ENCODE results near the gene DHX58. TPM values are rescaled to one million over a fixed set of nuclear protein-coding genes. Genes with fewer than 3 reads are reported as not detected.
A peak's percentile ranks its signal among the peaks of the same experiment; 100 is the strongest.
"Not testable (repeated sequence)": the region's sequence is repeated elsewhere in the genome, so short reads cannot be mapped to it uniquely, and the experiment has no call there.

DHX58 gene
- 1 to 10 TPM; 2.0 to 8.4 (median 6.9) TPM for total RNA-seq

DNA sequence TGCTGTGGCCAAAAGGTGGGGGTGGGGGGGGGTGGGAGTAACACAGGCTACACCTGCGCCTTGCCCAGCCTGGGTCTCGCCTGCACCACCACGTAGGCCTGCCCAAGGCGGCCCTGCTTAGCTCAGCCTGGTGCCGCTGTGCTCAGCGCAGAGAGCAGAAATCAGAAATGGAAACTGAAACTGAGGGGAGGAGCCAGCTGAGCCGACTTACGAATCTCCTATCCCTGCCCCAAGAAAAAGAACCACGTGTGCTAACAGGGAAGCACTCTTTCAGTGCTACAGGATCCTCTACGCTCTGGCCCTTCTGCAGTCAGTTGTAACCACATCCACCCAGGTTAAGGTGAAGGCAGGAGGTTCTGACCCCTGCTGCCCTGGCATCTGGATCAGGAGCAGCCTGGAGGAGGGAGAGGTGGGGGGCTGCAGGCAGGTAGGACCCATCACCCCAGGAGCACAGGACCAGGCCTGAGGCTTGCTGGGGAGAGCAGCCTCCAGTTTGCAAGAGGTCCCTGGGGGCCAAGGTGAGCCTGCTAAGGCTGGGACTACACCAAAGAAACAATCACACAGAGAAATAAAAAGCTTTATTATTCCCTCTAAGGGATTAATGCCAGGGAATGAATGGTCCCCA is at the start of gene DHX58:
Gene DHX58 (minus strand): TSS at position 163 of the 625 bp plus-strand sequence. CDS start 822 bp downstream, outside the sequence.
- H3K4me3 Mint-ChIP-seq = peak within 1 kb of the TSS; percentile 83
- peaks cover 49% of the 10 kb centered on the region for H3K4me1 Mint-ChIP-seq (ENCODE audit: low read depth)
- H3K27me3 Mint-ChIP-seq (ENCODE audit: low read depth) = no peaks in the 10 kb centered on the region
- no peaks in the 10 kb centered on the region for H3K9me3 Mint-ChIP-seq
- H3K36me3 Mint-ChIP-seq (ENCODE audit: insufficient read depth) = peaks cover 19% of the 10 kb centered on the region
- ATAC-seq (peak; percentile 84 to 90), DNase-seq (peak; percentile 68)

- H3K9me3 Mint-ChIP-seq = no peaks in the 10 kb centered on the region
- no peaks in the 10 kb centered on the region for H3K27me3 Mint-ChIP-seq (ENCODE audit: low read depth)
- ATAC-seq (no peak), DNase-seq (no peak)
- no peak overlapping the region for H3K4me3 Mint-ChIP-seq
- no peaks in the 10 kb centered on the region for H3K36me3 Mint-ChIP-seq (ENCODE audit: insufficient read depth)
- H3K4me1 Mint-ChIP-seq (ENCODE audit: low read depth) = no peaks in the 10 kb centered on the region
Observed at GRCh38 chr17:42160531-42160910, 48.0 kb upstream of the DHX58 start.

DNA sequence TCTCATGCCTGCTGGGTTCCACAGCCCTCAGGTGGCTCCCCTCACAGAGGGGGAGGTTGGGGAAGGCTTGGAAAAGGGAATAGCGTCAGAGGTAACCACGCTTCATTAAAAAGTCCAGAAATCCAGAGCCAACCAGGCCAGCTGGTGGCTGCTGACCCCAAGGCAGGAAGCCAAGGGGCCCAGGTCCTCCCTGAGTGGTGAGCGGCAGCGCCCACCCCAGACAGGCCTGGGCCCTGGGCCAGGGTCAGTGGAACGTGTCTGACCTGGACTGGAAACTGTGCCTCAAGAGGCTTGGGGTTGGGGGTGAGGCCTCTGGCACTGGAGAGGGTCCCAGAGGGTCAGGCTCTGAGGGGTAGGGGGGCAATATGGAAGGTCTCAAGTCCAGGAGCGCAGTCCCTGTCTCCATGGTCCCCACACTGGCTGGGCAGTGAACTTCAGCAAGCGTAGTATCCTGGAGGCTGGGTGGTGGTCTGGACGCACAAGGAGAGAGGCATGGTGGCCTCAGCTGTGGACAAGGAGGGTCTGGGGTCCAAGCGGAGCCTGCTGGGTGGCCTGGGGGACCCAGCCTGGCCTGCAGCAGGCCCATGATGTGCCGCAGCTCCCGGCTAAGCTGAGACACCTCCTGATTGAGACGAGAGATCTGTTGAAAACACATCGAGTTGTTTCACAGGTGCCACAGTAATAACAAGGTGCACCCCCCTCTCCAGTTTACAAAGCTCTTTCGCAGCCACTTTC is 47.4 kb upstream of the DHX58 start:
- Mint-ChIP-seq H3K36me3 (ENCODE audit: insufficient read depth) (no peaks in the 10 kb centered on the region), H3K4me3 (no peak overlapping the region), H3K27me3 (ENCODE audit: low read depth) (no peaks in the 10 kb centered on the region), H3K9me3 (no peaks in the 10 kb centered on the region), H3K4me1 (ENCODE audit: low read depth) (no peaks in the 10 kb centered on the region)
- ATAC-seq (no peak), DNase-seq (no peak)

- DNase-seq (no peak), ATAC-seq (no peak)
- H3K36me3 Mint-ChIP-seq (ENCODE audit: insufficient read depth) = peaks cover 4% of the 10 kb centered on the region
- no peaks in the 10 kb centered on the region for H3K9me3 Mint-ChIP-seq
- peak overlapping the region; percentile 87 for H3K4me3 Mint-ChIP-seq
- peaks cover 31% of the 10 kb centered on the region for H3K4me1 Mint-ChIP-seq (ENCODE audit: low read depth)
- no peaks in the 10 kb centered on the region for H3K27me3 Mint-ChIP-seq (ENCODE audit: low read depth)
Observed at GRCh38 chr17:42155614-42156045, 43.1 kb upstream of the DHX58 start.

- Mint-ChIP-seq H3K36me3 (ENCODE audit: insufficient read depth) (peaks cover 4% of the 10 kb centered on the region), H3K9me3 (no peaks in the 10 kb centered on the region), H3K27me3 (ENCODE audit: low read depth) (no peaks in the 10 kb centered on the region), H3K4me1 (ENCODE audit: low read depth) (peaks cover 31% of the 10 kb centered on the region), H3K4me3 (peak overlapping the region; percentile 87)
- DNase-seq = no peak
- no peak for ATAC-seq
Observed at GRCh38 chr17:42153919-42154742, 41.6 kb upstream of the DHX58 start.

DNA sequence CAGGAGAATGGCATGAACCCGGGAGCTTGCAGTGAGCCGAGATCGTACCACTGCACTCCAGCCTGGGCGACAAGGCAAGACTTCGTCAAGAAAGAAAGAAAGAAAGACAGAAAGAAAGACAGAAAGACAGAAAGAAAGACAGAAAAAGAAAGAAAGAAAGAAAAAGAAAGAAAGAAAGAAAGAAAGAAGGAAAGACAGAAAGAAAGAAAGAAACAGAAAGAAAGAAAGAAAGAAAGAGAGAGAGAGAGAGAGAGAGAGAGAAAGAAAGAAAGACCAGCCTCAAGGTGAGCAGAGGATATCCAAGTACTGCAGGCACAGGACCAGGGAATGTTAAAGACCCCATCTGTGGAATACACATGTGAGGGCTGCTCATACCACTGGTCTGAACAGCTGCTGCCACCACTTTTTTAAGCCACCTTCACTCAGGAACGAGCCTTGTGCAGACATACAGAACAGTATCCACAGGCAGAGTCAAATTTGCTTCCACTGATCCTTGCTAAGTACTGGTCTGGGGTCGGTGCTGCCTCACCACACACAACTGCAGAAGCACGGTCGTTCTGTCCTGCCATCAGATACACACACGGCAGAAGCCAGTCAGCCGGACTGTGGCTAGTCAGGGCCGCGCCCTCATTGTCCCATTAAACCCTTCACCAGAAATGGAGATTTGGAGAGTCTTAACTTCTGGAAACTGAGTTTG is 34.5 kb upstream of the DHX58 start:
- ATAC-seq = no peak
- peaks cover 21% of the 10 kb centered on the region for H3K36me3 Mint-ChIP-seq (ENCODE audit: insufficient read depth)
- H3K27me3 Mint-ChIP-seq (ENCODE audit: low read depth) = no peaks in the 10 kb centered on the region
- peaks cover 34% of the 10 kb centered on the region for H3K4me1 Mint-ChIP-seq (ENCODE audit: low read depth)
- DNase-seq = no peak
- no peak overlapping the region for H3K4me3 Mint-ChIP-seq
- H3K9me3 Mint-ChIP-seq = no peaks in the 10 kb centered on the region

- not testable (repeated sequence) for ATAC-seq
- H3K4me1 Mint-ChIP-seq (ENCODE audit: low read depth) = peaks cover 37% of the 10 kb centered on the region
Observed at GRCh38 chr17:42143138-42143537, 30.6 kb upstream of the DHX58 start.

GRCh38 chr17:42142371-42142896 is 29.9 kb upstream of the DHX58 start:
- no peaks in the 10 kb centered on the region for H3K9me3 Mint-ChIP-seq
- peaks cover 11% of the 10 kb centered on the region for H3K36me3 Mint-ChIP-seq (ENCODE audit: insufficient read depth)
- ATAC-seq = no peak
- no peak overlapping the region for H3K4me3 Mint-ChIP-seq
- H3K4me1 Mint-ChIP-seq (ENCODE audit: low read depth) = peaks cover 37% of the 10 kb centered on the region
- no peak for DNase-seq
- no peaks in the 10 kb centered on the region for H3K27me3 Mint-ChIP-seq (ENCODE audit: low read depth)

More at GRCh38 chr17:42143138-42143537, 30.6 kb upstream of the DHX58 start:
- peaks cover 12% of the 10 kb centered on the region for H3K36me3 Mint-ChIP-seq (ENCODE audit: insufficient read depth)
- not testable (repeated sequence) for H3K4me3 Mint-ChIP-seq; H3K9me3 Mint-ChIP-seq; DNase-seq; H3K27me3 Mint-ChIP-seq (ENCODE audit: low read depth)

GRCh38 chr17:42141382-42141781 is 28.9 kb upstream of the DHX58 start:
- Mint-ChIP-seq H3K4me1 (ENCODE audit: low read depth) (peaks cover 37% of the 10 kb centered on the region), H3K27me3 (ENCODE audit: low read depth) (no peaks in the 10 kb centered on the region), H3K9me3 (no peaks in the 10 kb centered on the region), H3K4me3 (no peak overlapping the region), H3K36me3 (ENCODE audit: insufficient read depth) (peaks cover 8% of the 10 kb centered on the region)
- DNase-seq = no peak
- ATAC-seq = no peak

DNA sequence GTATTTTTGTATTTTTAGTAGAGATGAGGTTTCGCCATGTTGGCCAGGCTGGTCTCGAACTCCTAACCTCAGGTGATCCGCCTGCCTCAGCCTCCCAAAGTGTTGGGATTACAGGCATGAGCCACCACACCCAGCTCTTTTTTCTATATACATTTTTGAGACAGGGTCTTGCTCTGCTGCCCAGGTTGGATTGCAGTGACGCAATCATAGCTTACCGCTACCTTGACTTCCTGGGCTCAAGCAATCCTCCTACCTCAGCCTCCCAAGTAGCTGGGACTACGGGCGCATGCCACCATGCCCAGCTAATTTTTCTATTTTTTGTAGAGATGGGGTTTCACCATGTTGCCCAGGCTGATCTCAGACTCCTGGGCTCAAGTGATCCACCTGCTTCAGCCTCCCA is 28.2 kb upstream of the DHX58 start:
- Mint-ChIP-seq H3K36me3 (ENCODE audit: insufficient read depth) (peaks cover 10% of the 10 kb centered on the region), H3K4me1 (ENCODE audit: low read depth) (peaks cover 44% of the 10 kb centered on the region)
- DNase-seq; H3K27me3 Mint-ChIP-seq (ENCODE audit: low read depth); ATAC-seq; H3K4me3 Mint-ChIP-seq; H3K9me3 Mint-ChIP-seq: not testable (repeated sequence)

DNA sequence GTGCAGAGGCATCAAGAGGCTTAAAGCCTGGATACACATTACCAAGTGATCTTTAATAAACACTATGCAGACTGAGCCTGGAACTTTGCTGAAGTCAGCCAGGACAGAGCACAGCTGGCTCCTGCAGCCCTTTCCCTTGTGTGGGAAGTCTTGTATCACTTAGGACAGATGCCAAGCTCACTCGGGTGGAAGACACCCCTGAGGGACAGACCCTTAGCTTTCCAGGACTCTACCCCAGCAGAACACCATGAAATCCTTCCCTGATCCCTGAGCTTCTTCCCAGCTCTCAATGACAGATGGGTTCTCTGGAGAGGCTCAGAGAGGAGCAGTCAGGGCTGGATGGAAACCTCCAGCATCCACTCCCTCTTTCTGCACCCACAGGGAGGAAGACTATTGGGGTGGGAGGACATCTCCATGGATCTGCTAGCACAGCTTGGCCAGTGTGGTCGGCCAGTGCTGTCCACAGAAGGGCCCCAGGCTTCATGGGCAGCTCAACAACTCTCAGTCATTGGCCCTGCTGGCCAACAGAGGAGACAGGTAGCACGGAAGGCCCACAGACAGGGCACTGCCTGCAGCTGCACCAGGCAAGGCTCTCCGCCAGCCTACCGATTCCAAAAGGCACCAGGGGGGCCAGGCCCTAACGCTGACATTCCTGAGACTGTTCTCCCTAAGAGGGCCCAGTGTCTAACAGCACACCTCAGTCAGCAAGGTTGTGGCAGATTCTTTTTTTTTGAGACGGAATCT is 26.4 kb upstream of the DHX58 start:
- ATAC-seq = no peak

DNA sequence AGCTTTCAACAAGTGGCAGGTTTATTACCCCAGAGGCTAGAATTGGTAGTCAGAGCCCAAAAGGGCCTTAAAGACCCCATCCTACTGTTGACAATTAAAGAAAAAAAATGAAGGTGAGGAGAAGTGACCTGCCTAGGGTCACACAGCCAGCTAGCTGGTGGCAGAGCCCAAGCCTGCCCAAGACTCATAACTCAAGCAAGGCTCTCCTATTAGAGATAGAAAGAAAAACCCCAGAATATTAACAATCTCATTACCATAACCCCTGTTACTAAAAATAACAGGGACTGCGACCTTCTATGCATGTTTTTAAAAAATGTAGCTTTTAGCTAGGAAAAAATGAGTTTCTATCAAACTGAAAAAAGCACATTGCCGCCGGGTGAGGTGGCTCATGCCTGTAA is 24.1 kb upstream of the DHX58 start:
- no peak overlapping the region for H3K4me3 Mint-ChIP-seq
- peaks cover 60% of the 10 kb centered on the region for H3K4me1 Mint-ChIP-seq (ENCODE audit: low read depth)
- ATAC-seq = no peak
- no peaks in the 10 kb centered on the region for H3K27me3 Mint-ChIP-seq (ENCODE audit: low read depth)
- H3K36me3 Mint-ChIP-seq (ENCODE audit: insufficient read depth) = peaks cover 3% of the 10 kb centered on the region
- H3K9me3 Mint-ChIP-seq = no peaks in the 10 kb centered on the region
- no peak for DNase-seq

More for the DNA sequence above, 26.4 kb upstream of the DHX58 start:
- Mint-ChIP-seq H3K4me1 (ENCODE audit: low read depth) (peaks cover 50% of the 10 kb centered on the region), H3K4me3 (no peak overlapping the region), H3K27me3 (ENCODE audit: low read depth) (no peaks in the 10 kb centered on the region), H3K9me3 (no peaks in the 10 kb centered on the region), H3K36me3 (ENCODE audit: insufficient read depth) (peaks cover 11% of the 10 kb centered on the region)
- no peak for DNase-seq
